Endothelial cell of umbilical vein (primary cell): ENCODE results near the gene MMD.

Source experiments
- JUN ChIP-seq: IDR thresholded peaks from 2 replicates; pipeline ENCODE4 v1.6.1; 2011; ENCODE audit warnings: borderline replicate concordance, low read depth; ENCODE audit not compliant: insufficient read length, insufficient read depth
- MYC ChIP-seq: IDR thresholded peaks from one replicate; pipeline ENCODE4 v1.6.1; 2011; ENCODE audit warnings: mild to moderate bottlenecking, low read depth, low read length
- POLR2A ChIP-seq: IDR thresholded peaks from 2 replicates; pipeline ENCODE4 v1.6.1; 2012; ENCODE audit warnings: low read depth, mild to moderate bottlenecking, control low read depth, low read length
- POLR2AphosphoS5 ChIP-seq: IDR thresholded peaks from 2 replicates; pipeline ENCODE4 v1.6.1; 2012; ENCODE audit warnings: low read depth, mild to moderate bottlenecking, control low read depth, low read length, moderate library complexity; ENCODE audit not compliant: insufficient read depth
- TF ChIP-seq, protein P1 (sequence below): IDR thresholded peaks from 2 replicates; pipeline ENCODE4 v1.6.1; 2011; ENCODE audit not compliant: insufficient read depth, insufficient read length
- TF ChIP-seq, protein P2 (sequence below), 2 donors: IDR thresholded peaks; 1 replicate in 1 of 2; 2 replicates in 1 of 2; pipeline ENCODE4 v1.5.1; 2011; ENCODE audit warnings: low read length in 2 of 2, mild to moderate bottlenecking in 2 of 2, moderate library complexity in 2 of 2, control low read depth in 1 of 2, inconsistent platforms in 1 of 2, low read depth in 1 of 2; ENCODE audit not compliant: insufficient read depth in 1 of 2; ENCODE audit errors: extremely low read depth in 1 of 2

DNA sequence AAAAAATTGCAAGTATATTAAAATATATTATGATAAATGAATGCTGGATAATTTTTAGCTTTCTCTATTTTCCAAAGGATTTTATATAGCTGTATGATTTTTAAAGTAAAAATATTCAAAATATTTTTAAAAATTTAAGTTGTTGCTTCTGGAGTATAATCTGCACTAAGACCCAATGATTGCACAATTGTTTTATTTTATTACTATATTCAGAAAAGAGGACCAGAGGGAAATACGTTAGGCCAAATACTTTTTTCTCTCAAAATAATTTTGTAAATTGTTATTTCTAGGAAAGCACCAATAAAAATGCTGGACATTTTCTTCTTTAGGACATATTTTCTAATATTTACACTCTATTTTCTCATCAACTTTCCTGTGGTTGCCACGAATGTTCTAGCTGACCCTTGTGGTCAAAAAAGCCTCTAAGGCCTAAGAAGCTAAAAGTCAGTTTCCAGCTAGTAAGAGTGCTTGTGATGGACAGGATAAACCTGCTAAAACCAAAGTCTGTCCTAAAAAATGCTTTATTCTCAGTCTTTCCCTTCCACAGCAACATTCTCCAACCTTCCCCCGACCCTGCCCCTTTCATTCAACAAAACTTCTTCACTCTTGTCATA, 31.2 kb downstream of the MMD start:
- TF ChIP-seq, protein P1, sequence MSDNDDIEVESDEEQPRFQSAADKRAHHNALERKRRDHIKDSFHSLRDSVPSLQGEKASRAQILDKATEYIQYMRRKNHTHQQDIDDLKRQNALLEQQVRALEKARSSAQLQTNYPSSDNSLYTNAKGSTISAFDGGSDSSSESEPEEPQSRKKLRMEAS: no peak
- TF ChIP-seq, protein P2, sequence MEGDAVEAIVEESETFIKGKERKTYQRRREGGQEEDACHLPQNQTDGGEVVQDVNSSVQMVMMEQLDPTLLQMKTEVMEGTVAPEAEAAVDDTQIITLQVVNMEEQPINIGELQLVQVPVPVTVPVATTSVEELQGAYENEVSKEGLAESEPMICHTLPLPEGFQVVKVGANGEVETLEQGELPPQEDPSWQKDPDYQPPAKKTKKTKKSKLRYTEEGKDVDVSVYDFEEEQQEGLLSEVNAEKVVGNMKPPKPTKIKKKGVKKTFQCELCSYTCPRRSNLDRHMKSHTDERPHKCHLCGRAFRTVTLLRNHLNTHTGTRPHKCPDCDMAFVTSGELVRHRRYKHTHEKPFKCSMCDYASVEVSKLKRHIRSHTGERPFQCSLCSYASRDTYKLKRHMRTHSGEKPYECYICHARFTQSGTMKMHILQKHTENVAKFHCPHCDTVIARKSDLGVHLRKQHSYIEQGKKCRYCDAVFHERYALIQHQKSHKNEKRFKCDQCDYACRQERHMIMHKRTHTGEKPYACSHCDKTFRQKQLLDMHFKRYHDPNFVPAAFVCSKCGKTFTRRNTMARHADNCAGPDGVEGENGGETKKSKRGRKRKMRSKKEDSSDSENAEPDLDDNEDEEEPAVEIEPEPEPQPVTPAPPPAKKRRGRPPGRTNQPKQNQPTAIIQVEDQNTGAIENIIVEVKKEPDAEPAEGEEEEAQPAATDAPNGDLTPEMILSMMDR (IDR thresholded peaks at IDR 0.05; ENCODE audit: extremely low read depth in 1 of 2, insufficient read depth in 1 of 2, low read depth in 1 of 2, low read length in 2 of 2): no peak
- TF ChIP-seq POLR2AphosphoS5 (no peak), POLR2A (no peak), JUN (no peak), MYC (no peak)
